ENCODE measurements around the gene PI3.

Gene PI3

DNA sequence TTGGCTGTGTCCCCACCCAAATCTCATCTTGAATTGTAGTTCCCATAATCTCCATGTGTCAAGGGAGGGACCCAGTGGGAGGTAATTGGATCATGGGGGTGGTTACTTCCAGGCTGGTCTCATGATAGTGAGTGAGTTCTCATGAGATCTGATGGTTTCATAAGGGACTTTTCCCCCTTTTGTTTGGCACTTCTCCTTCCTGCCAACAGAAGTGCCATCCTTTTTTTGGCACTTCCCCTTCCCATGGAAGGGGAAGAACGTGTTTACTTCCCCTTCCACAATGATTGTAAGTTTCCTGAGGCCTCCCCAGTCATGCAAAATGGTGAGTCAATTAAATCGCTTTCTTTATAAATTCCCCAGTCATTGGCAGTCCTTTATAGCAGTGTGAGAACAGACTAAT is 18.0 kb upstream of the PI3 start:
- DNase-seq: no peak
- Histone ChIP-seq H3K27me3 (ENCODE audit: insufficient read depth, low read depth, severe bottlenecking) (no peaks in the 10 kb centered on the region), H3K9me3 (ENCODE audit: severe bottlenecking) (peaks cover 3% of the 10 kb centered on the region), H3K4me3 (ENCODE audit: low read depth, low read length) (no peak overlapping the region), H3K27ac (no peak overlapping the region), H3K36me3 (no peaks in the 10 kb centered on the region)
- TF ChIP-seq, protein P1, sequence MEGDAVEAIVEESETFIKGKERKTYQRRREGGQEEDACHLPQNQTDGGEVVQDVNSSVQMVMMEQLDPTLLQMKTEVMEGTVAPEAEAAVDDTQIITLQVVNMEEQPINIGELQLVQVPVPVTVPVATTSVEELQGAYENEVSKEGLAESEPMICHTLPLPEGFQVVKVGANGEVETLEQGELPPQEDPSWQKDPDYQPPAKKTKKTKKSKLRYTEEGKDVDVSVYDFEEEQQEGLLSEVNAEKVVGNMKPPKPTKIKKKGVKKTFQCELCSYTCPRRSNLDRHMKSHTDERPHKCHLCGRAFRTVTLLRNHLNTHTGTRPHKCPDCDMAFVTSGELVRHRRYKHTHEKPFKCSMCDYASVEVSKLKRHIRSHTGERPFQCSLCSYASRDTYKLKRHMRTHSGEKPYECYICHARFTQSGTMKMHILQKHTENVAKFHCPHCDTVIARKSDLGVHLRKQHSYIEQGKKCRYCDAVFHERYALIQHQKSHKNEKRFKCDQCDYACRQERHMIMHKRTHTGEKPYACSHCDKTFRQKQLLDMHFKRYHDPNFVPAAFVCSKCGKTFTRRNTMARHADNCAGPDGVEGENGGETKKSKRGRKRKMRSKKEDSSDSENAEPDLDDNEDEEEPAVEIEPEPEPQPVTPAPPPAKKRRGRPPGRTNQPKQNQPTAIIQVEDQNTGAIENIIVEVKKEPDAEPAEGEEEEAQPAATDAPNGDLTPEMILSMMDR (IDR thresholded peaks at IDR 0.05; ENCODE audit: low read depth, low read length): no peak

DNA sequence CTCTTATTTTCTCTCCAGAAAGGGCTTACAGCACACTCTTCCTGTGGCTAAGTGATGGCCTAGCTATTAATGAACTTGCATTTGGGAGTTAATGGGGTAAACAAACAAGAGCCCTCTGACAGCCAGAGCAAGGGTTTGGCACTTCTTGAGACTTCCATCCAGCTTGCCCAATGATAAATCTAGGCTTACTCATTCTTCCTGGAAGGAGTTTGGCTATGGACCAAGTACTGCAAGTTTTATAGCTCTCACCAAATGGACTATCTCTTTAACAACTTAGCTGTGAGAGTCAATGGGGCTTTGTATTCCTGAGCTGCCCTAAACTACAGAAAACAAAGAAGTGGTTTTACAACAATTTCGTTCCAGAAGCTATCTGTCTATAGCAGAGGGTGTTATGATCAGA is 16.7 kb upstream of the PI3 start:
- DNase-seq: no peak
- TF ChIP-seq, protein P1 (IDR thresholded peaks at IDR 0.05; ENCODE audit: low read depth, low read length): no peak
- no peaks in the 10 kb centered on the region for H3K36me3 ChIP-seq
- no peaks in the 10 kb centered on the region for H3K27me3 ChIP-seq (ENCODE audit: insufficient read depth, low read depth, severe bottlenecking)
- H3K4me3 ChIP-seq (ENCODE audit: low read depth, low read length): no peak overlapping the region
- peaks cover 3% of the 10 kb centered on the region for H3K9me3 ChIP-seq (ENCODE audit: severe bottlenecking)
- H3K27ac ChIP-seq: no peak overlapping the region

DNA sequence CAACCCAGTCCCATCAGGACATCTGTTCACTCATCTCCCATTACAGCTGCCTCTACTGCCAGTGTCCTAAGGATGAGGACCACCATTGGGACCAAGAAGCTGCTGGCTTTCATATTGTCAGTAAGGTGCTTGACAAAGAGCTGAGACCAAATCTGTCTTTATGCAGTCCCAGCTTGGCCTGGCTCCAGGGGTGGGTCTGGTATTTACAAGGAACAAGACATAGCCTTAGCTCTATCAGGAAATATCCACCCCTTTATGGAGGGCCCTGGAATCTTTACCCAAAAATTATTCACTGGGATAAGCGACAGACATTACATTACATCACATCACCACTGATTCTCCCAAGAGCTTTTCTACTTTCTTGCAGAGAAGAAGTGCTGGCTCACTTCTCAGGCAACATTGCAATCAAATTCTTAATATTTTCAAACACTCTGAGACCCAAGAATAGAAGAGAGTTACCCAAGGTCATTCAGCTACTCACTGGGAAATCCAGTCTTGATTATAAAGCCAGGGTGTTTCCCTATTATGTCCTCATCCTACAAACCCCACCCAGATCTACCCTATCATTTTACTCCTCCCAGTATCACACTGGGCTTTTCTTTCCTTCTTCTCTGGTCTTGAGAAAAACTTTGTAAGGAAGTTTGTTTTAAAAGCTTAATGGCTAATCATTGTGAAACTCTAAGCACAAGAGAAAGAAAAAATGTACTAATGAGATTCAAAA is 11.5 kb upstream of the PI3 start:
- H3K36me3 ChIP-seq: no peaks in the 10 kb centered on the region
- DNase-seq: no peak
- no peak overlapping the region for H3K27ac ChIP-seq
- H3K4me3 ChIP-seq (ENCODE audit: low read depth, low read length): no peak overlapping the region
- peaks cover 8% of the 10 kb centered on the region for H3K9me3 ChIP-seq (ENCODE audit: severe bottlenecking)
- TF ChIP-seq, protein P1 (IDR thresholded peaks at IDR 0.05; ENCODE audit: low read depth, low read length): no peak
- no peaks in the 10 kb centered on the region for H3K27me3 ChIP-seq (ENCODE audit: insufficient read depth, low read depth, severe bottlenecking)

DNA sequence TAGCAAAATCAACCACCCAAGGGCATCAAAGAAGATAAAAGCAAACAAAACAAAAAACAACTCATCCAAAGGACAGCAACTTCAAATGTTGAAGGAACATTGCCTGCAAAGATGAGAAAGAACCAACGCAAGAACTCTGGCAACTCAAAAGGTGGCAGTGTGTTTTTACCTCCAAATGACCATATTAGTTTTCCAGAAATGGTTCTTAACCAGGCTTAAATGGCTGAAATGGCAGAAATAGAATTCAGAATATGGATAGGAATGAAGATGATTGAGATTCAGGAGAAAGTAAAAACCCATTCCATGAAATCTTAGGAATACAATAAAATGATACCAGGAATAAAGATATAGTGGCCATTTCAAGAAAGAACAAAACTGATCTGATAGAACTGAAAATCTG is 9.8 kb upstream of the PI3 start:
- DNase-seq: no peak
- Histone ChIP-seq H3K4me3 (ENCODE audit: low read depth, low read length) (no peak overlapping the region), H3K36me3 (no peaks in the 10 kb centered on the region), H3K9me3 (ENCODE audit: severe bottlenecking) (peaks cover 8% of the 10 kb centered on the region), H3K27ac (no peak overlapping the region), H3K27me3 (ENCODE audit: insufficient read depth, low read depth, severe bottlenecking) (no peaks in the 10 kb centered on the region)
- TF ChIP-seq, protein P1 (IDR thresholded peaks at IDR 0.05; ENCODE audit: low read depth, low read length): no peak

DNA sequence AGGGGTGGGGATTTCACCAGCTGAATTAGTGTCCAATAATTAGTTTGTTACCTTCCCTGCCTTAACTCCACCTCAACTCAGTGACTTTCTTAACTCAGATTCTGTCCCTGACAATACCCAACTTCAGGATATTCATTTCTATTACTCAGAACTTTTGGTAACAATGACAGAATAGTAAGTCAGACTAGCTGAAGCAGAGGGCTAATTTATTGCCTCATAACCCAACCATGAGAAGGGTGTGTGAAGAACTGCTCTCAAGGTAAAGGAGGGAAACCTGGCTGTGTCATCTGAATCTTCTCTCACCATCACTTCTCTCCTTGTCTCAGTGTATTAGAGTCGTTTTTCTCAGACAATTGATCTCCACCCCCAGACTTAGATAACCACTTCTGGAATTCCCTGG is 1.2 kb upstream of the PI3 start:
- DNase-seq: no peak
- no peaks in the 10 kb centered on the region for H3K9me3 ChIP-seq (ENCODE audit: severe bottlenecking)
- H3K27ac ChIP-seq: no peak overlapping the region
- no peaks in the 10 kb centered on the region for H3K27me3 ChIP-seq (ENCODE audit: insufficient read depth, low read depth, severe bottlenecking)
- H3K4me3 ChIP-seq (ENCODE audit: low read depth, low read length): no peak overlapping the region
- TF ChIP-seq, protein P1 (IDR thresholded peaks at IDR 0.05; ENCODE audit: low read depth, low read length): no peak
- H3K36me3 ChIP-seq: no peaks in the 10 kb centered on the region
